ACC112 (cell line): Measurements from ENCODE around the gene SCG2.

Source experiments
- H2AFZ ChIP-seq: fragments of 200-600 bp; sonication (generic); one replicate; pipeline ENCODE4 v1.6.0; 2017; ENCODE audit warnings: antibody characterized with exemption, low read length; ENCODE audit not compliant: unreplicated experiment
- H3K27ac ChIP-seq: fragments of 200-600 bp; sonication (generic); 2 replicates; pipeline ENCODE4 v1.5.1; 2014; ENCODE audit warnings: low read depth, mild to moderate bottlenecking, antibody characterized with exemption, low read length, moderate library complexity
- H3K27me3 ChIP-seq: fragments of 200-600 bp; sonication (generic); 2 replicates; pipeline ENCODE4 v1.6.1; 2014; ENCODE audit warnings: mild to moderate bottlenecking, antibody characterized with exemption, low read length, moderate library complexity, mixed read lengths; ENCODE audit not compliant: insufficient read depth
- H3K36me3 ChIP-seq: fragments of 200-600 bp; sonication (generic); 2 replicates; pipeline ENCODE4 v1.6.1; 2016; ENCODE audit warnings: mild to moderate bottlenecking, antibody characterized with exemption, low read length, moderate library complexity, mixed read lengths; ENCODE audit not compliant: insufficient read depth
- H3K4me1 ChIP-seq: fragments of 200-600 bp; sonication (generic); one replicate; pipeline ENCODE4 v1.6.1; 2016; ENCODE audit warnings: low read length, mixed read lengths; ENCODE audit not compliant: insufficient read depth, unreplicated experiment, control insufficient read depth
- H3K4me3 ChIP-seq: fragments of 200-600 bp; sonication (generic); 2 replicates; pipeline ENCODE4 v1.5.1; 2014; ENCODE audit warnings: mild to moderate bottlenecking, low read depth, low read length
- H3K79me2 ChIP-seq: fragments of 200-600 bp; sonication (generic); one replicate; pipeline ENCODE4 v1.6.0; 2016; ENCODE audit warnings: low read length; ENCODE audit not compliant: control insufficient read depth, unreplicated experiment, insufficient read depth

Gene SCG2

DNA sequence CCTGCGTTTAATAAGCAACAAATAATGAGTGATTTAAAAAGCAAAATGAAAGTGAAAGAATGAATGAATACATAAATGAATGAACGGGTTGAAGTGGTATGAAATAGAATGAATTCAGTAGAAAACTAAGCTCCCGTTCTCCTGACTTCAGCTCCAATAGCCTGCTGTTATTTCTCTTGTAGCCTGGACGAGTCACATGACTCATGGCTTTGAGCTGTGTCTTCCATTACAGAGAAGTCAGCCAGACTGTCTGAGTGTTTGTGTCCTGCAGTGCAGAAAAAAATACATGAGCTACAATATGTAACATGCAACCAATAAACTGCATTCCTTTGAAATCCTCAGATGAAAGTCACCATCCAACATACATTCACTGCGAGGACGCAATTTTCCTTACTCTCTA, 21.2 kb downstream of the SCG2 start:
- Histone ChIP-seq H3K79me2 (no peaks in the 10 kb centered on the region), H3K27me3 (no peaks in the 10 kb centered on the region), H3K4me3 (peak overlapping the region; percentile 39), H3K4me1 (peaks cover 38% of the 10 kb centered on the region), H3K36me3 (no peaks in the 10 kb centered on the region), H3K27ac (0 out of 2 replicates have a peak overlapping the region, but pooled peaks have one; percentile 8), H2AFZ (peak overlapping the region; percentile 24)

DNA sequence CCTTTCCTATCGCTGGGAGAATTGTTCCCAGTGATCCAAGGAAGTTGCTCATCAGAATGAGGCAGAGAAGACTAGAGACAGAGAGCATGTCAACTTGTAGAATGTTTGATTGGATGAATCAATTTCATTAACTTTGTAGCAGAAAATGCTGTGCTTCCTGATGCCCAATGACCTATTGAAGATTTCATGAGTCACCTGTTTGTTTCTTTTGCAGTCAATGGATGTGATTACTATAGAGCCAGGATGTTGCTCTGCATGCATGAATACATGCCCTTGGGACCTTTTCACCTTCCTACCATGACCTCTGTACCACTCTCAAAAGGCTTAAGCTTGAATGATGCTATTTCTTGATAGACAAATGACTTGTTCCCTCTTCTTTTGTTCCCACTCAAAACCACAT, 23.3 kb downstream of the SCG2 start:
- Histone ChIP-seq H3K79me2 (no peaks in the 10 kb centered on the region), H3K27ac (no peak overlapping the region), H3K36me3 (no peaks in the 10 kb centered on the region), H3K27me3 (no peaks in the 10 kb centered on the region), H2AFZ (no peak overlapping the region), H3K4me3 (no peak overlapping the region), H3K4me1 (peaks cover 31% of the 10 kb centered on the region)

DNA sequence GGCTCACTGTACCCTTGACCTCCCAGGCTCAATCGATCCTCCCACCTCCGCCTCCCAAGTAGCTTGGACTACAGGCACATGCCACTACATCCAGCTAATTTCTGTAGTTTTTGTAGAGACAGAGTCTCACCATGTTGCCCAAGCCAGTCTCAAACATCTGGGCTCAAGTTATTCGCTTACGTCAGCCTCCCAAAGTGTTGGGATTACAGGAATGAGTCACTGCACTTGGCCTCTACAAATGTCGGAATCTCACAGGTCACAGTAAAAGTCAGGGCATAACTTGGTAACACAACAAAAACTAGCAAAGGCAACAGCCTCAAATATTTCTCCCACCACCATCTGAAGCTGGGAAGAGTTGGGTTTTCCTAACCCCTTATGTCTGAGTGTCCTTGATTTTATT, 25.3 kb downstream of the SCG2 start:
- peaks cover 31% of the 10 kb centered on the region for H3K4me1 ChIP-seq
- no peaks in the 10 kb centered on the region for H3K36me3 ChIP-seq
- H2AFZ ChIP-seq, result peak overlapping the region; percentile 20
- no peak overlapping the region for H3K4me3 ChIP-seq
- H3K79me2 ChIP-seq, result no peaks in the 10 kb centered on the region
- peak overlapping the region; percentile 81 for H3K27ac ChIP-seq
- H3K27me3 ChIP-seq, result no peaks in the 10 kb centered on the region

DNA sequence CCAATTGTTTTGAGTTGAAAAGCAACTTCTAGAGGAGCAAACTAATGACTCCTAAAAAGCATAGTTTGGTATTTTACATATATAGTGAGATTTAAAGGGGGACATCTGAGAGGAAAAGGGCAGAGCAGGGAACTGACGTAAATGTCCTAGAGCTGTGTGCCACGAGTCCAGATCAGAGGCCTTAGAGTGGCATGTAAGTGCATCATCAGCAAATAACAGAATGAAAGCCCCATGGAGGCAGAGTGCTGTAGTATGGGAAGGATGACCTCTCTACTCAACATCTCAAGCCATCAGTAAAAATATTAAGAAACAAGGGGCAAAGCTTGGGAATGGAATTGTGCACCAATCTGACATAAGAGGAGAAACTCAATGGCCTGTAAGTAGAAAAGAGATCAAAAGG, 31.4 kb downstream of the SCG2 start:
- H3K4me1 ChIP-seq, result no peaks in the 10 kb centered on the region
- H3K36me3 ChIP-seq, result no peaks in the 10 kb centered on the region
- H3K27ac ChIP-seq, result no peak overlapping the region
- H3K27me3 ChIP-seq, result no peaks in the 10 kb centered on the region
- no peak overlapping the region for H3K4me3 ChIP-seq
- no peak overlapping the region for H2AFZ ChIP-seq
- no peaks in the 10 kb centered on the region for H3K79me2 ChIP-seq

GRCh38 chr2:223566396-223566795, 35.8 kb downstream of the SCG2 start:
- Histone ChIP-seq H3K36me3 (no peaks in the 10 kb centered on the region), H3K4me1 (peaks cover 19% of the 10 kb centered on the region), H2AFZ (no peak overlapping the region), H3K79me2 (no peaks in the 10 kb centered on the region), H3K27ac (no peak overlapping the region), H3K4me3 (no peak overlapping the region), H3K27me3 (no peaks in the 10 kb centered on the region)

GRCh38 chr2:223563462-223563861, 38.7 kb downstream of the SCG2 start:
- Histone ChIP-seq H3K79me2 (no peaks in the 10 kb centered on the region), H3K36me3 (no peaks in the 10 kb centered on the region), H2AFZ (peak overlapping the region; percentile 35), H3K27ac (peak overlapping the region; percentile 73), H3K4me1 (peaks cover 30% of the 10 kb centered on the region), H3K27me3 (no peaks in the 10 kb centered on the region), H3K4me3 (peak overlapping the region; percentile 21; the same call in 1 of the 2 replicates)

DNA sequence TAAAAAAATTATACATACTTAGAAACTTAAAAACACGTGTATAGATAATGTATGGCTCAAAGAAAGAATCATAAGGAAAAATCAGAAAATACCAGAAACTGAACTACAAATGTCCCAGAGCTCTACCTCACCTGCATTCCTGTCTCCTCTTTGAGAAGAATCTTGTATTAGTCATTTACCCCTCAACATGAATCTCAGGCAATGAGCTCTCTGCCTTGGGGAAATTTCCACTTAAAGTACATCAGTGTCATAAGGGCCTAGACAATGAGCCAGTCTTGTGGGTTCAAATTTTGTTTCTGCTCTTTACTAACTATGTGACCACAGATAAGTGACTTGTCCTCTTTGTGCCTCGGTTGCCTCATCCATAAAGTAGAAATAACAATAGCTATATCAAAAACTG, 40.1 kb downstream of the SCG2 start:
- peaks cover 30% of the 10 kb centered on the region for H3K4me1 ChIP-seq

GRCh38 chr2:223560749-223561435, 41.3 kb downstream of the SCG2 start:
- Histone ChIP-seq H3K79me2 (no peaks in the 10 kb centered on the region), H3K4me1 (peaks cover 30% of the 10 kb centered on the region), H3K4me3 (no peak overlapping the region), H3K27ac (no peak overlapping the region), H2AFZ (no peak overlapping the region), H3K36me3 (no peaks in the 10 kb centered on the region), H3K27me3 (no peaks in the 10 kb centered on the region)

More for the DNA sequence above, 40.1 kb downstream of the SCG2 start:
- H3K79me2 ChIP-seq, result no peaks in the 10 kb centered on the region
- no peak overlapping the region for H3K4me3 ChIP-seq
- H3K36me3 ChIP-seq, result no peaks in the 10 kb centered on the region
- H2AFZ ChIP-seq, result no peak overlapping the region
- no peaks in the 10 kb centered on the region for H3K27me3 ChIP-seq
- H3K27ac ChIP-seq, result no peak overlapping the region

GRCh38 chr2:223558970-223559369, 43.2 kb downstream of the SCG2 start:
- Histone ChIP-seq H3K27me3 (no peaks in the 10 kb centered on the region), H3K79me2 (no peaks in the 10 kb centered on the region), H3K4me1 (peaks cover 24% of the 10 kb centered on the region), H3K27ac (no peak overlapping the region), H2AFZ (no peak overlapping the region), H3K4me3 (peak overlapping the region; percentile 11; the same call in 1 of the 2 replicates), H3K36me3 (no peaks in the 10 kb centered on the region)

DNA sequence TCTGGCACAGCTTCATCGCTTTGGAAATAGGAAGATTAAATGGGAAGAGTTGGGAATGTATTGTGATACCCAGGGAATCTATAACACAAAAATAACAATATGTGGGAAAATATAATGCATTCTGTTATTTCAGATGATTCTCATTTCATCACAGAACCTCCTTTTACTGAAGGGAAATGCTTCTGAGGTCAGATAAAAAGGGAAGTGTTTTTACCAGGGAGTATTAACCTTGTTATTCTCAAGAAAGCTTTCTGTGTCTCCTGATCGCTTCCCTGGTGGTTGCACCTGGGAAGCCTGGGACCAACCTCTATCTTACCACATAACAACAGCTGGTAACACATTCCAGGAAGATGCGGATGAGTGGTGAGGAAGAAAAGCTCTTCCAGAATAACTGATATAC, 47.2 kb downstream of the SCG2 start:
- Histone ChIP-seq H2AFZ (no peak overlapping the region), H3K36me3 (no peaks in the 10 kb centered on the region), H3K27ac (no peak overlapping the region), H3K27me3 (no peaks in the 10 kb centered on the region), H3K4me3 (no peak overlapping the region), H3K79me2 (no peaks in the 10 kb centered on the region), H3K4me1 (peaks cover 3% of the 10 kb centered on the region)

GRCh38 chr2:223549215-223549614, 52.9 kb downstream of the SCG2 start:
- peak overlapping the region; percentile 64 for H3K27ac ChIP-seq
- no peak overlapping the region for H2AFZ ChIP-seq
- no peaks in the 10 kb centered on the region for H3K27me3 ChIP-seq

More at GRCh38 chr2:223549215-223549614, 52.9 kb downstream of the SCG2 start:
- H3K4me3 ChIP-seq, result peak overlapping the region; percentile 7; the same call in 1 of the 2 replicates
- H3K36me3 ChIP-seq, result no peaks in the 10 kb centered on the region
- peaks cover 22% of the 10 kb centered on the region for H3K4me1 ChIP-seq
- H3K79me2 ChIP-seq, result no peaks in the 10 kb centered on the region
